ACHN (cell line): ENCODE results near the gene UPP1.

Experiments
- DNase-seq: peaks from one replicate; pipeline ENCODE4 v3.0.0-alpha.2; 2015
- in situ Hi-C: cut with HindIII; loops from 2 replicates; pipeline ENCODE4 v1.10.0; 2017; ENCODE audit warnings: low sequenced_read_pairs, low pct_ligation_motif_present, low pct_unique_long_range_greater_than_20kb

UPP1 gene

GRCh38 chr7:48083114-48083830, 5.8 kb upstream of the UPP1 start:
- peak; percentile 33 for DNase-seq
- in situ Hi-C loops, result loop anchor here (25.0 kb wide), 1 partner anchor 96 kb away; the partner anchor contains the start of gene HUS1

DNA sequence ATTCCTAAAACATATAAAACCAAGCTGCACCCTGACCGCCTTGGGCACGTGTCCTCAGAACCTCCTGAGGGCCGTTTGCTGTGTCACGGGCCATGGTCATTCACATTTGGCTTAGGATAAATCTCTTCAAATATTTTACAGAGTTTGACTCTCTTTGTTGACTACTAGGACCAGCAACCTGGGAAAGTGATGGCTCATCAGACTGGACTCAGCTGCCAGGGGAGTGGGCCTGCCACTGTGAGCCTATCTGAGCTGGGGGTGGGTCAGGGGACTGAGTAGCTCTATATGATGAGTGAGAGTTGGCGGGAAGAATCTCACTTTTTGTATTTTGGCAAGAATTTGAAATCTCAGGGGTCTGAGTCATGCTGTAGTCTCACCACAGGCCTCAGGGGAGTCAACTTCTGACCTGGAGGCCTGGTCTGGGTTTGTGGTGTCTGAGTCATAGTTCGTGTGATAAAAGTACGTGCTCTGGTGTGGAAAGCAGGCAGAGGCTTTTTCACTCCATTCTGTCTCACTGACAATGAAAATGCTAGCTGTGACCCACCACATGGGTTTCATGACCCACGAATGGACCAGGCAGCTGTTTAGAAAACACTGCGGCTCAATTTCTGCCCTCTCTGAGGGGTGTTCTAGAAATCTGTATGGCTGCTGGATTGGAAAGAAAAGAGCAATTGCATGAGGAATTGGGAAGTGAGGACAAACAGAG, 4.2 kb upstream of the UPP1 start:
- in situ Hi-C loops, result loop anchor here (25.0 kb wide), 1 partner anchor 98 kb away; the partner anchor contains the start of gene HUS1
- peak; percentile 100 for DNase-seq

GRCh38 chr7:48085433-48085791, 3.7 kb upstream of the UPP1 start:
- in situ Hi-C loops, result loop anchor here (25.0 kb wide), 1 partner anchor 98 kb away; the partner anchor contains the start of gene HUS1
- peak; percentile 38 for DNase-seq

GRCh38 chr7:48085942-48086341, 3.1 kb upstream of the UPP1 start:
- DNase-seq, result no peak
- in situ Hi-C loops, result loop anchor here (25.0 kb wide), 1 partner anchor 99 kb away; the partner anchor contains the start of gene HUS1

DNA sequence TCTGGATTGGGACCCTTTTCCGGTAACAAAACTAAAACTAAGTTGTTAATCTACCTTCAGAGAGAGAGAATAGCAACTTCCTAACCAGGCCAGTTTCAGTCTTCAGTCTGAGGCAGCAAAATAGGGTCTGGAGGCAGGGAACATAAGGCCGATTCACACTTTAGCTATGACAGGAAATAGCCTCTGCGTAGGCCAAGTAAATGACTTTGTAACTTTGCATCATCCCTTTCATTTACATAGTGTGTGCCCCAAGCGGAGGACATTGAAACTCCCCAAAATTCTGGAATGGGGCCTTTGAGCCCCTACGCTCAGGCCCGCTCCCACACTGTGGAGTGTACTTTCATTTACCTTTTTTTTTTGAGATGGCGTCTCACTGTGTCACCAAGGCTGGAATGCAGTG, 1.7 kb upstream of the UPP1 start:
- in situ Hi-C loops, result loop anchor here (25.0 kb wide), 1 partner anchor 100 kb away; the partner anchor contains the start of gene HUS1
- peak; percentile 61 for DNase-seq

GRCh38 chr7:48088559-48089045, 463 bp upstream of the UPP1 start:
- in situ Hi-C loops, result loop anchor here (25.0 kb wide), 1 partner anchor 101 kb away; the partner anchor contains the start of gene HUS1
- peak; percentile 100 for DNase-seq

GRCh38 chr7:48090095-48090805, 1.2 kb downstream of the UPP1 start:
- DNase-seq, result peak; percentile 67
- in situ Hi-C loops, result loop anchor here (25.0 kb wide), 1 partner anchor 103 kb away; the partner anchor contains the start of gene HUS1

- in situ Hi-C loops, result loop anchor here (25.0 kb wide), 1 partner anchor 104 kb away; the partner anchor contains the start of gene HUS1
- DNase-seq, result no peak
These were observed 2.7 kb downstream of the UPP1 start for GRCh38 chr7:48091506-48092433.

DNA sequence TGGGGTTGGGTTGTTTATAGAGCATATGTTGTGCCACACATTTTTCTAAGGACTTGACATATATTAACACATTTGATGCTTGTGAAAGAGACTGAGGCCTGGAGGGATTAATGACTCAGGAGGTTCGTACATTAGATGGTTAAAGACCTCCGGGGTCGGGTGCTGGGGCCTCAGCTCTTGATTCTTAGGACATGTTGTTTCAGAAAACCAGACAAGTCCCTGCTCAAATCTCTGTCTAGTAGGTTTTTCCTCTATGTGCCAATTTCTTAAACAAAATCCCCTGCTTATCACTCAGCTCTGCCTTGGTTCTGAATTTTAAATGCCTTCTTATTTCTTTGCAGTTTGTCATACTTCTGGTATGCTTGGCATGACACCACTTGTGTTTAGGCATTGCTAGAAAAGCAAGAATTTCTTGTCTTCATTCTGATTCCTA, 5.8 kb downstream of the UPP1 start:
- DNase-seq, result peak; percentile 59
- in situ Hi-C loops, result loop anchor here (25.0 kb wide), 1 partner anchor 108 kb away; the partner anchor contains the start of gene HUS1

DNA sequence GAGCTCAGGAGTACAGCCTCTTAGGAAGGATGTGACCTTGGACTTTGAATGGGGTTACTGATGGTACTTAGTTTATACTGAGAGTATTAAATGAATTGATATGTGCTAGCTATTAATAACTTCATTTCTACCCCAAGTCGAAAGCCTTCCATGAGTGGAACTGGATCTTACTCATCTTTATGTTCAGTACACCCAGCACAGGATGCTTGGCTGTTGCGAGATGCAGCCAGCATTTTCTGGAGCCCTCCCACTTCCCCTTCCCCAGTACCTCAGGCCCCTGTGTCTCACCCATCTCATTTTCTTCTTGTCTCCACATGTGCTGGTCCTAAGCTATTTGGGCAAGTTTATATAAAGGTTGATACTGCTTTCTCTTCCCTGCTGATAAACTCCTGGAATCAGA, 7.2 kb downstream of the UPP1 start:
- DNase-seq, result no peak
- in situ Hi-C loops, result loop anchor here (25.0 kb wide), 1 partner anchor 109 kb away; the partner anchor contains the start of gene HUS1

- DNase-seq, result no peak
- in situ Hi-C loops, result loop anchor here (25.0 kb wide), 1 partner anchor 110 kb away; the partner anchor contains the start of gene HUS1
These were observed 8.6 kb downstream of the UPP1 start for GRCh38 chr7:48097521-48098231.

DNA sequence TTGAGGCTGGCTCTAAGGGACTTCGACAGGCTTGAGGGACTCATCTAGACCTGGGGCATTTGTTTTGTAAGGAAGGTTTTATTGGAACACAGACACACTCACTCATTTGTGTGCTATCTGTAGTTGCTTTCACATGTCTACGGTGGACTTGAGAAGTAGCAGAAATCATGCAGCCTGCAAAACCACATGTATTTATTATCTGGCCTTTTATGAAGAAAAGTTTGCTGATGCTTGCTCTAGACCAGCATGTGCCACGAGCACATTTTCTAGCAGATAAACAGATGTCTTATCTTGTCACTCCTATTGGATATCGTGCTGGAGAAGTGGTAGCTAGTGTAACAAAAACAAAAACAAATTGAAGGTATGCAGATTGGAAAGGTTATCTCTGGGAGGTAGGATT, 9.8 kb downstream of the UPP1 start:
- no peak for DNase-seq
- in situ Hi-C loops, result loop anchor here (25.0 kb wide), 1 partner anchor 112 kb away; the partner anchor contains the start of gene HUS1

DNA sequence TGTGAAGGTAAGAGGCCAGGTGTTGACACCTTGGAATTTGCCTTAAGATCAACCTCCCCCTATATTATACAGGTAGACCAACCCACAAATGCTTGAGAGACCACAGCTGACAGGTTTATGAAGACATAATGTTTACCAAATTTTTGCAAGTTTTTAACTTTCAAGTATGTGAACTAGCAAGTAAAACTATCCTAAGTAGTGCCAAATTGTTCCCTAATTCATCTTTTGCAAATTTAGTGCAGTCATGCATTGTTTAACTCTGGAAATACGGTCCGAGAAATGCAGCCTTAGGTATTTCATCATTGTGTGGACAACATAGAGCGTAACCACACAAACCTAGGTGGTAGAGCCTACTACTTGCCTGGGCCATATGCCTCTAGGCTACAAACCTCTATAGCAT, 10.7 kb downstream of the UPP1 start:
- no peak for DNase-seq
- in situ Hi-C loops, result loop anchor here (25.0 kb wide), 1 partner anchor 112 kb away; the partner anchor contains the start of gene HUS1

DNA sequence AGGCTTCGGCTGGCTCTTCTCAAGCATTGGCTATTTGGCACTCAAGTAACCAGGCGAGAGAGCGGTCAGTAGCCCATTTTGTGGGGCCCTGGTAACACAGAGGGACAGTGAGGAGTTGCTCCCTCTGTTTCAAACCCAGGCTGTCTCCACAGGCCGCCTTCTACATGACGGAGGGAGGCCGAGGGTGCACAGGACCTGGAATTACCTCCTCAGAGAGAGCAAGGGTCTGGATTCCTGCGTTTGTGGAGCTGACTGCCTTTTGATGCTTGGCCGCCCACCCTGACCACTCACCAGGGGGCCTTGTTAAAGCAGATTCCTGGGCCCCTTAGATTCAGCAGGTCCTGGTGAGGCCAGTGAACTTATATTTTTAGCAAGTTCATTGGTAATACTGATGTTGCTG, 12.3 kb downstream of the UPP1 start:
- in situ Hi-C loops, result no loop called here
- DNase-seq, result no peak

- in situ Hi-C loops, result no loop called here
- DNase-seq, result no peak
These were observed 12.9 kb downstream of the UPP1 start for GRCh38 chr7:48101968-48102367.

DNA sequence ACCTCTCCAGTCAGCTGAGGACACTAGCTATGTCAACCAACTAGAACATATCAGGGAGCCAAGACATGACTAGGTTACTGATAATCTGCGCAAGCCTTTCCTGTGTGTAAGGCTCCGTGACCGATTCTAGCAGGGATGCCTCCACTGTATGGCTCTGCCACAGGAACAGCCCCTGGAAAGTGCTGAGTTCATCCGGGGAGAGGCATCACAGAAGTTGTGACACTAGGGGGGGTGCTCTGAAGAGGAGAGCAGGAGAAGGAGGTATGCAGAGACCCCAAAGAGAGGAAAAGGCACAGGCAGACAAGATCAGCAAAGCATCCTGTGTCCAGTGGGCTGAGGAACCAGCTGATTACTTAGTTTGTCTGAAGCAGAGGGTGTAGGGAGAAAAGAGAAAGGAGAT, 13.5 kb downstream of the UPP1 start:
- DNase-seq, result no peak
- in situ Hi-C loops, result no loop called here

DNA sequence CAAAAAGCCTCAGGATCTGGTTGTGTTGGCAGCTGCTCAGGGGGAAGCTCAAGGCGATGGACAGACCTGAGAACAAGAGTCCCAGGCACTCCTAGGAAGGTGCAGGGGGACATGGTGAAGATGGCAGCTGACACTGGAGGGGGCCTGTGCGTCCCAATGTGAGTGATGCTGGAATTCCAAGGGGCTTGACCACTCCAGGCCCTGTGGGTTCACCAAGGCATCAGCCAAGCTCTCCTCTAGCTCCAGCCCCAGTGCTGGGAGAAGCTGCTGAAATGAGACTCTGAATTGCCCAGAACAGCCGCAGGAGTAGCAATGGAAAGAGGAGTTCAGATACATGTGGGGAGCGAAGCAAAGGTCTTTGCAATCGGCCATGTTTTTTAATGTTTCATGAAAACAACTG, 16.0 kb downstream of the UPP1 start:
- in situ Hi-C loops, result no loop called here

More for the DNA sequence above, 16.0 kb downstream of the UPP1 start:
- no peak for DNase-seq
